Measurements from ENCODE around the gene MYH14.

Gene MYH14

DNA sequence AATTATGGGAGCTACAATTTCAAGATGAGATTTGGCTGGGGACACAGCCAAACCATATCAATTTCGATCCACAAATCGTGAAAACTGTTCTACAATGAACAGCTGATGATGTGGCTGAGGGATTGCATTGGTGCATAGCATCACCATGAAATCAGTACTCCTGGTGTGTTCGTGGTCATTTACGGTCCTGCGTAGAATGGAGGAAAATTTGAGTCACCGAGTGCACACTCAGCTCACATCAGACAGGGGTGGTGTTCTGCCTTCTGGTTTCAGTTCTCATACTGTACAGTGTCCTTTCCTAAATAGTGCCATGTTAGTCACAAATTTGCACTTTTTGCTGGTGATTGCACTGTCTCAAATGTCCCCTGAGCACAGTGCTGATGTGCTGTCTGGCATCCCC is 39.2 kb downstream of the MYH14 start:
- H3K36me3 ChIP-seq (replicated peaks; ENCODE audit: low read depth, low read length): no peaks in the 10 kb centered on the region
- no peaks in the 10 kb centered on the region for H4K20me1 ChIP-seq (ENCODE audit: insufficient read depth, low read length)
- H3K27ac ChIP-seq (ENCODE audit: low read length): peak overlapping the region; percentile 19
- 0 out of 2 replicates have a peak overlapping the region, but pooled peaks have one; percentile 0 for H2AFZ ChIP-seq (ENCODE audit: low read depth, low read length)
- H3K4me3 ChIP-seq (ENCODE audit: low read length): peak overlapping the region; percentile 15; the same call in 1 of the 2 replicates
- H3K4me2 ChIP-seq (ENCODE audit: low read length): peak overlapping the region; percentile 27
- peaks cover 6% of the 10 kb centered on the region; the same call in 1 of the 2 replicates for H3K27me3 ChIP-seq (ENCODE audit: low read depth, low read length)
- no peak for TF ChIP-seq EZH2phosphoT487 (IDR thresholded peaks at IDR 0.05; ENCODE audit: low read depth)
- TF ChIP-seq, protein P1, sequence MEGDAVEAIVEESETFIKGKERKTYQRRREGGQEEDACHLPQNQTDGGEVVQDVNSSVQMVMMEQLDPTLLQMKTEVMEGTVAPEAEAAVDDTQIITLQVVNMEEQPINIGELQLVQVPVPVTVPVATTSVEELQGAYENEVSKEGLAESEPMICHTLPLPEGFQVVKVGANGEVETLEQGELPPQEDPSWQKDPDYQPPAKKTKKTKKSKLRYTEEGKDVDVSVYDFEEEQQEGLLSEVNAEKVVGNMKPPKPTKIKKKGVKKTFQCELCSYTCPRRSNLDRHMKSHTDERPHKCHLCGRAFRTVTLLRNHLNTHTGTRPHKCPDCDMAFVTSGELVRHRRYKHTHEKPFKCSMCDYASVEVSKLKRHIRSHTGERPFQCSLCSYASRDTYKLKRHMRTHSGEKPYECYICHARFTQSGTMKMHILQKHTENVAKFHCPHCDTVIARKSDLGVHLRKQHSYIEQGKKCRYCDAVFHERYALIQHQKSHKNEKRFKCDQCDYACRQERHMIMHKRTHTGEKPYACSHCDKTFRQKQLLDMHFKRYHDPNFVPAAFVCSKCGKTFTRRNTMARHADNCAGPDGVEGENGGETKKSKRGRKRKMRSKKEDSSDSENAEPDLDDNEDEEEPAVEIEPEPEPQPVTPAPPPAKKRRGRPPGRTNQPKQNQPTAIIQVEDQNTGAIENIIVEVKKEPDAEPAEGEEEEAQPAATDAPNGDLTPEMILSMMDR (IDR thresholded peaks at IDR 0.05; ENCODE audit: low read depth, low read length): no peak
- H3K9ac ChIP-seq (ENCODE audit: low read length): no peak overlapping the region
- H3K79me2 ChIP-seq (ENCODE audit: low read length): no peaks in the 10 kb centered on the region
- peaks cover 14% of the 10 kb centered on the region for H3K4me1 ChIP-seq (ENCODE audit: low read length)
- H3K9me3 ChIP-seq (ENCODE audit: insufficient read depth, low read length): peaks cover 8% of the 10 kb centered on the region; the same call in 1 of the 2 replicates

DNA sequence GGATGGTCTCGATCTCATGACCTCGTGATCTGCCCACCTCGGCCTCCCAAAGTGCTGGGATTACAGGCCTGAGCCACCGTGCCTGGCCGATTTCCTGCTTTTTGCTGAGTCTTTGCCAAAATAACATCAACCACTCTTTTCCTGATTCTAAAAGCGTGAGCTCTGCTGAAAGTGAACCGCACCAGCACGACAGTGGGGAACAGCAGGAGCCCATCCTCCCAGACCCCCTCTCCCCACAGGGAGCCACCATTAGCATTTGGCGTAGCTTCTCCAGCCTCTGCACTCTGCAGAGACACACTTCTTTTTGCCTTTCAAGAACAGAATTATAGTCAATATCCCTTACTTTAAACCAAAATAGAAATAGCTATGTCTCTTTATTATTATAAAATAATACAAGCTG is 41.3 kb downstream of the MYH14 start:
- H3K4me2 ChIP-seq (ENCODE audit: low read length): no peak overlapping the region

DNA sequence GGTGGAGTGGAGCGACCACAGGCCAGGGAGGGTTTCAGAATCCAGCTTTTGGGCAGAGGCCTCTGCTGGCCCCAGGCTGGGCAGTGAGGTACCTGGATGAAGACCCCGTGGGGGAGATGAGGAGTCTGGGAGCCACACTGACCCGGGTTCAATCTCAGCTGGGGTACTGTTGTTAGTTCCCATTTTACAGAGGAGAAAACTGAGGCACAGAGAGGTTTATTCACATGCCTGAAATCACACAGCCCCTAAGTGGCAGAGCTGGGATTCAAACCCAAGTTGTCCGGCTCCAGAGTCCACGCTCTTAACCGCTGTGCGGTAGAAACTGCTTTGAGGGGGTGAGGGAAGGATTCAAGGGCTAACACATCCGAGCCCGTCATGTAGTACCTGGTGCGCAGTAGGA is 45.0 kb downstream of the MYH14 start:
- no peak overlapping the region for H3K4me2 ChIP-seq (ENCODE audit: low read length)
- H3K4me3 ChIP-seq (ENCODE audit: low read length): no peak overlapping the region
- no peaks in the 10 kb centered on the region for H4K20me1 ChIP-seq (ENCODE audit: insufficient read depth, low read length)
- no peak overlapping the region for H3K9ac ChIP-seq (ENCODE audit: low read length)
- peaks cover 14% of the 10 kb centered on the region for H3K4me1 ChIP-seq (ENCODE audit: low read length)
- 0 out of 2 replicates have a peak, but pooled peaks cover 4% of the 10 kb centered on the region for H3K27me3 ChIP-seq (ENCODE audit: low read depth, low read length)
- TF ChIP-seq, protein P1 (IDR thresholded peaks at IDR 0.05; ENCODE audit: low read depth, low read length): no peak
- TF ChIP-seq EZH2phosphoT487 (IDR thresholded peaks at IDR 0.05; ENCODE audit: low read depth): no peak
- H3K9me3 ChIP-seq (ENCODE audit: insufficient read depth, low read length): peaks cover 10% of the 10 kb centered on the region; the same call in 1 of the 2 replicates
- no peaks in the 10 kb centered on the region for H3K79me2 ChIP-seq (ENCODE audit: low read length)
- H3K36me3 ChIP-seq (replicated peaks; ENCODE audit: low read depth, low read length): peaks cover 4% of the 10 kb centered on the region
- no peak overlapping the region for H3K27ac ChIP-seq (ENCODE audit: low read length)
- H2AFZ ChIP-seq (ENCODE audit: low read depth, low read length): no peak overlapping the region

More for the DNA sequence above, 41.3 kb downstream of the MYH14 start:
- Histone ChIP-seq H2AFZ (ENCODE audit: low read depth, low read length) (no peak overlapping the region), H3K9me3 (ENCODE audit: insufficient read depth, low read length) (peaks cover 8% of the 10 kb centered on the region; the same call in 1 of the 2 replicates), H4K20me1 (ENCODE audit: insufficient read depth, low read length) (no peaks in the 10 kb centered on the region), H3K27me3 (ENCODE audit: low read depth, low read length) (peaks cover 3% of the 10 kb centered on the region; the same call in 1 of the 2 replicates), H3K9ac (ENCODE audit: low read length) (no peak overlapping the region), H3K4me3 (ENCODE audit: low read length) (no peak overlapping the region), H3K79me2 (ENCODE audit: low read length) (no peaks in the 10 kb centered on the region), H3K27ac (ENCODE audit: low read length) (no peak overlapping the region), H3K4me1 (ENCODE audit: low read length) (peaks cover 11% of the 10 kb centered on the region), H3K36me3 (replicated peaks; ENCODE audit: low read depth, low read length) (no peaks in the 10 kb centered on the region)
- TF ChIP-seq EZH2phosphoT487 (IDR thresholded peaks at IDR 0.05; ENCODE audit: low read depth): no peak
- TF ChIP-seq, protein P1 (IDR thresholded peaks at IDR 0.05; ENCODE audit: low read depth, low read length): no peak

DNA sequence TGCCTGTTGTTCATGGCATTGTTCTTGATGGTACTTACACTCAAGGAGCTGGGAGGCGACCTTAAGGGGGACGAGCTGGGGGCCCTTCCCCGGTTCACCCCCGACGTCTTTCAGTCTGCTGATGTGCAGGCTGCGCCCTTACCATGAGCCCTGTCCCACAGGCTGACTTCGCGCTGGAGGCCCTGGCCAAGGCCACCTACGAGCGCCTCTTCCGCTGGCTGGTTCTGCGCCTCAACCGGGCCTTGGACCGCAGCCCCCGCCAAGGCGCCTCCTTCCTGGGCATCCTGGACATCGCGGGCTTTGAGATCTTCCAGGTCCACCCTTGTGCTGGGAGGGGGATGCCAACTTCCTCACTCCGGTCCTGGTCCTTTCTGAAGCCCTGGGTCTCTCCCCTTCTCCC is 45.4 kb downstream of the MYH14 start:
- H3K4me2 ChIP-seq (ENCODE audit: low read length): no peak overlapping the region
- H4K20me1 ChIP-seq (ENCODE audit: insufficient read depth, low read length): no peaks in the 10 kb centered on the region
- H2AFZ ChIP-seq (ENCODE audit: low read depth, low read length): no peak overlapping the region
- H3K36me3 ChIP-seq (replicated peaks; ENCODE audit: low read depth, low read length): peaks cover 7% of the 10 kb centered on the region
- peaks cover 13% of the 10 kb centered on the region; the same call in 1 of the 2 replicates for H3K9me3 ChIP-seq (ENCODE audit: insufficient read depth, low read length)
- no peak overlapping the region for H3K4me3 ChIP-seq (ENCODE audit: low read length)
- H3K27me3 ChIP-seq (ENCODE audit: low read depth, low read length): 0 out of 2 replicates have a peak, but pooled peaks cover 4% of the 10 kb centered on the region
- no peak overlapping the region for H3K27ac ChIP-seq (ENCODE audit: low read length)
- no peak overlapping the region for H3K9ac ChIP-seq (ENCODE audit: low read length)
- no peak for TF ChIP-seq EZH2phosphoT487 (IDR thresholded peaks at IDR 0.05; ENCODE audit: low read depth)
- TF ChIP-seq, protein P1 (IDR thresholded peaks at IDR 0.05; ENCODE audit: low read depth, low read length): no peak
- H3K4me1 ChIP-seq (ENCODE audit: low read length): peaks cover 14% of the 10 kb centered on the region
- H3K79me2 ChIP-seq (ENCODE audit: low read length): no peaks in the 10 kb centered on the region
